Neural progenitor cell (in vitro differentiated cells): ENCODE measurements around the gene GNAS-AS1. TPM values are rescaled to one million over a fixed set of nuclear protein-coding genes. Genes with fewer than 3 reads are reported as not detected.
A peak's percentile ranks its signal among the peaks of the same experiment; 100 is the strongest.

Experiments used
- DNase-seq: peaks from one replicate; pipeline ENCODE4 v3.0.0-alpha.2; 2016; ENCODE audit warnings: low spot score
- H2AFZ ChIP-seq: fragments of 200-600 bp; sonication (generic); replicated peaks from 2 replicates; pipeline ENCODE4 v1.6.1; 2016; ENCODE audit warnings: antibody characterized with exemption
- H3F3A ChIP-seq: fragments of 200-600 bp; sonication (generic); 2 replicates; pipeline ENCODE4 v1.6.1; 2016; ENCODE audit warnings: antibody characterized with exemption, low read depth
- H3K27ac ChIP-seq: fragments of 200-600 bp; sonication (generic); 2 replicates; pipeline ENCODE4 v1.5.1; 2016; ENCODE audit warnings: mild to moderate bottlenecking
- H3K27me3 ChIP-seq: fragments of 200-600 bp; sonication (generic); 2 replicates; pipeline ENCODE4 v1.6.1; 2016; ENCODE audit warnings: mild to moderate bottlenecking, moderate library complexity
- H3K36me3 ChIP-seq: fragments of 200-600 bp; sonication (generic); 2 replicates; pipeline ENCODE4 v1.5.1; 2016
- H3K4me1 ChIP-seq: fragments of 200-600 bp; sonication (generic); 2 replicates; pipeline ENCODE4 v1.6.1; 2016; ENCODE audit warnings: mixed run types
- H3K4me2 ChIP-seq: fragments of 200-600 bp; sonication (generic); 2 replicates; pipeline ENCODE4 v1.6.1; 2016
- H3K4me3 ChIP-seq: fragments of 200-600 bp; sonication (generic); 2 replicates; pipeline ENCODE4 v1.5.1; 2016
- H3K79me2 ChIP-seq: fragments of 200-600 bp; sonication (generic); 2 replicates; pipeline ENCODE4 v1.6.1; 2016; ENCODE audit warnings: low read depth
- H3K9ac ChIP-seq: fragments of 200-600 bp; sonication (generic); 2 replicates; pipeline ENCODE4 v1.6.1; 2016
- H3K9me3 ChIP-seq: fragments of 200-600 bp; sonication (generic); 2 replicates; pipeline ENCODE4 v1.5.1; 2016; ENCODE audit warnings: low read depth
- H4K20me1 ChIP-seq: fragments of 200-600 bp; sonication (generic); 2 replicates; pipeline ENCODE4 v1.6.1; 2016; ENCODE audit warnings: low read depth
- H3K27ac Mint-ChIP-seq: 3 replicates; pipeline ENCODE4 v1.8.0; 2021; ENCODE audit warnings: mixed read lengths
- H3K27me3 Mint-ChIP-seq: 2 replicates; pipeline ENCODE4 v1.8.0; 2022; ENCODE audit warnings: low read depth, mild to moderate bottlenecking, inconsistent platforms, moderate library complexity, mixed read lengths; ENCODE audit not compliant: insufficient read depth
- H3K36me3 Mint-ChIP-seq: 3 replicates; pipeline ENCODE4 v1.8.0; 2021; ENCODE audit warnings: mixed read lengths
- H3K4me1 Mint-ChIP-seq: 3 replicates; pipeline ENCODE4 v1.8.0; 2021; ENCODE audit warnings: mixed read lengths
- H3K4me3 Mint-ChIP-seq: 3 replicates; pipeline ENCODE4 v1.8.0; 2021; ENCODE audit warnings: mild to moderate bottlenecking, moderate library complexity, mixed read lengths
- H3K9me3 Mint-ChIP-seq: 3 replicates; pipeline ENCODE4 v1.8.0; 2020; ENCODE audit warnings: mixed read lengths
- EZH2 ChIP-seq: fragments of 200-600 bp; sonication (generic); IDR thresholded peaks from 2 replicates; pipeline ENCODE4 v1.6.1; 2017; ENCODE audit warnings: antibody characterized with exemption, mild to moderate bottlenecking, moderate library complexity
- EZH2phosphoT487 ChIP-seq: fragments of 200-600 bp; sonication (generic); IDR thresholded peaks from 2 replicates; pipeline ENCODE4 v1.6.1; 2017; ENCODE audit warnings: antibody characterized with exemption
- total RNA-seq: library from RNA; depleted of rRNA; stranded (reverse); fragments of >200 nt; gene quantifications from 2 replicates; pipeline ENCODE4 v1.2.3, GENCODE V29; 2015; ENCODE audit warnings: low replicate concordance
- TF ChIP-seq, protein P1 (sequence below): fragments of 200-600 bp; sonication (generic); IDR thresholded peaks from 2 replicates; pipeline ENCODE4 v1.5.1; 2017; ENCODE audit warnings: antibody characterized with exemption, mild to moderate bottlenecking

GNAS-AS1 gene
- total RNA-seq, 1 donor from 2014 or later: 5.8 TPM

- peaks cover 14% of the 10 kb centered on the region for H3K9me3 Mint-ChIP-seq
- peaks cover 12% of the 10 kb centered on the region for H3K4me1 Mint-ChIP-seq
- Histone ChIP-seq H3K4me3 (peak within 1 kb of the TSS; percentile 63), H3K4me2 (peak within 1 kb of the TSS; percentile 76), H3K36me3 (no peaks in the 10 kb centered on the region), H3K9ac (no peak within 1 kb of the TSS), H3K9me3 (no peaks in the 10 kb centered on the region), H3K27ac (no peak within 1 kb of the TSS), H2AFZ (peak within 1 kb of the TSS; percentile 97), H4K20me1 (peaks cover 26% of the 10 kb centered on the region), H3K79me2 (peaks cover 30% of the 10 kb centered on the region), H3K4me1 (peaks cover 14% of the 10 kb centered on the region), H3F3A (peaks cover 5% of the 10 kb centered on the region), H3K27me3 (peaks cover 68% of the 10 kb centered on the region)
- peak; percentile 91 for DNase-seq
- no peaks in the 10 kb centered on the region for H3K36me3 Mint-ChIP-seq
- H3K27me3 Mint-ChIP-seq: peaks cover 49% of the 10 kb centered on the region
- H3K27ac Mint-ChIP-seq: no peak within 1 kb of the TSS
- no peak for TF ChIP-seq EZH2
- TF ChIP-seq, protein P1, sequence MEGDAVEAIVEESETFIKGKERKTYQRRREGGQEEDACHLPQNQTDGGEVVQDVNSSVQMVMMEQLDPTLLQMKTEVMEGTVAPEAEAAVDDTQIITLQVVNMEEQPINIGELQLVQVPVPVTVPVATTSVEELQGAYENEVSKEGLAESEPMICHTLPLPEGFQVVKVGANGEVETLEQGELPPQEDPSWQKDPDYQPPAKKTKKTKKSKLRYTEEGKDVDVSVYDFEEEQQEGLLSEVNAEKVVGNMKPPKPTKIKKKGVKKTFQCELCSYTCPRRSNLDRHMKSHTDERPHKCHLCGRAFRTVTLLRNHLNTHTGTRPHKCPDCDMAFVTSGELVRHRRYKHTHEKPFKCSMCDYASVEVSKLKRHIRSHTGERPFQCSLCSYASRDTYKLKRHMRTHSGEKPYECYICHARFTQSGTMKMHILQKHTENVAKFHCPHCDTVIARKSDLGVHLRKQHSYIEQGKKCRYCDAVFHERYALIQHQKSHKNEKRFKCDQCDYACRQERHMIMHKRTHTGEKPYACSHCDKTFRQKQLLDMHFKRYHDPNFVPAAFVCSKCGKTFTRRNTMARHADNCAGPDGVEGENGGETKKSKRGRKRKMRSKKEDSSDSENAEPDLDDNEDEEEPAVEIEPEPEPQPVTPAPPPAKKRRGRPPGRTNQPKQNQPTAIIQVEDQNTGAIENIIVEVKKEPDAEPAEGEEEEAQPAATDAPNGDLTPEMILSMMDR: peak; percentile 86
- no peak for TF ChIP-seq EZH2phosphoT487
- peak within 1 kb of the TSS; percentile 74 for H3K4me3 Mint-ChIP-seq
These were observed 2.0 kb upstream of the GNAS-AS1 start, which contains the start of gene GNAS for GRCh38 chr20:58852543-58853271. GNAS (plus strand) TSS chr20:58852716.

GRCh38 chr20:58851969-58852458, 1.3 kb upstream of the GNAS-AS1 start:
- Histone ChIP-seq H3K9me3 (no peaks in the 10 kb centered on the region), H3K4me1 (peaks cover 14% of the 10 kb centered on the region), H3F3A (peaks cover 5% of the 10 kb centered on the region), H3K4me3 (peak overlapping the region; percentile 63), H2AFZ (peak overlapping the region; percentile 97), H3K79me2 (peaks cover 36% of the 10 kb centered on the region), H3K27ac (no peak overlapping the region), H3K36me3 (no peaks in the 10 kb centered on the region), H3K9ac (no peak overlapping the region), H3K4me2 (peak overlapping the region; percentile 76), H4K20me1 (peaks cover 31% of the 10 kb centered on the region), H3K27me3 (peaks cover 61% of the 10 kb centered on the region)
- Mint-ChIP-seq H3K4me1 (peaks cover 12% of the 10 kb centered on the region), H3K9me3 (peaks cover 14% of the 10 kb centered on the region), H3K27ac (no peak overlapping the region), H3K27me3 (peaks cover 43% of the 10 kb centered on the region), H3K36me3 (no peaks in the 10 kb centered on the region), H3K4me3 (peak overlapping the region; percentile 74)
- TF ChIP-seq EZH2 (peak; percentile 46), EZH2phosphoT487 (no peak)
- TF ChIP-seq, protein P1: no peak
- DNase-seq: no peak

DNA sequence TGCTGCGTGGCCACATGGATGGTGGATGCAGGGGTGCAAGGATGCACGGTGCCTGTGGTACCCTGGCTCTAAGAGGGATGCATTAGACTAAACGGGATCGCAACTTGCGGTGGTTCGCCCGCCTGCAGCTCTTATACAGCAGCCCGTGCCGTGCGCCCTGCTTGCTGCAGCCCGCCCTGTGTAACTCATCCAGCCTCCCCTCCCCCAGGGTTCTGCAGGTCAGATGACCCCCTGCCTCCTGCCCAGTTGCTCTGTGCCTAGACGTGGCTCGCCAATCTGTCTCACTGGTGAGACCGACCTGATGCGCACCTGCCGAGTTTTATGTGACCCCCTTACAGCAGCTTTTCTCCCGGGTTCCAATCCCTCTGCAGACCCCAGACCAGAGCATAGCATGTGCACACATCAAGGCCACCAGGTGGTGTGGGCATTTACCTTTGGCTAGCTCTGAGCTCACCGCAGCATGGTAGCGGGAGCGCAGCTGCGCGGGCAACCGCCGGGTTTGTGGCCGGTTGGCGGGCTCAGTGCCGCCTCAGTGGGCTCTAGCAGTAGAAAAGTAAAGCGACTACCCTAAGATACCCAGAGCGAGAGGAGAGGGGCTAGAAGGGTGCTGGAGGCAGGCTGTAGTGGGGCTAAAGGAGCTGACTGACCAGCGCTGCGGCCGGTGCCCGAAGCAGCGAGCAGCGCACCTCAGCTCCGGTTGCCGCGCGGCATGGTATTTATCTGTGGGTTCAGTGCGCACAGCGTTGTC, 693 bp upstream of the GNAS-AS1 start:
- Histone ChIP-seq H3K27me3 (peaks cover 54% of the 10 kb centered on the region), H3K27ac (no peak overlapping the region), H2AFZ (peak overlapping the region; percentile 58), H3K79me2 (peaks cover 43% of the 10 kb centered on the region), H3K9me3 (no peaks in the 10 kb centered on the region), H3F3A (peaks cover 5% of the 10 kb centered on the region), H3K36me3 (no peaks in the 10 kb centered on the region), H3K4me1 (peaks cover 14% of the 10 kb centered on the region), H3K9ac (no peak overlapping the region), H4K20me1 (peaks cover 38% of the 10 kb centered on the region), H3K4me3 (peak overlapping the region; percentile 63), H3K4me2 (peak overlapping the region; percentile 76)
- Mint-ChIP-seq H3K36me3 (no peaks in the 10 kb centered on the region), H3K4me3 (peak overlapping the region; percentile 89), H3K27me3 (peaks cover 37% of the 10 kb centered on the region), H3K27ac (no peak overlapping the region), H3K9me3 (peaks cover 14% of the 10 kb centered on the region), H3K4me1 (peaks cover 12% of the 10 kb centered on the region)
- TF ChIP-seq EZH2phosphoT487 (peak; percentile 66), EZH2 (no peak)
- TF ChIP-seq, protein P1: peak; percentile 5
- peak; percentile 49 for DNase-seq
